Ascending aorta (tissue), 2 donors: ENCODE measurements around the gene VPS26C. TPM values are rescaled to one million over a fixed set of nuclear protein-coding genes. Genes with fewer than 3 reads are reported as not detected.

Source experiments
- DNase-seq, 2 donors: peaks; one replicate each; pipeline ENCODE4 v3.0.0-alpha.2; 2019; ENCODE audit warnings: low spot score in 2 of 2
- H3K27ac ChIP-seq, 2 donors: fragments of 200-600 bp; sonication (generic); one replicate each; pipeline ENCODE4 v1.5.1; 2016 to 2017; ENCODE audit warnings: mild to moderate bottlenecking in 1 of 2
- H3K27me3 ChIP-seq: fragments of 200-600 bp; sonication (generic); one replicate; pipeline ENCODE4 v1.5.1; 2017
- H3K36me3 ChIP-seq, 2 donors: fragments of 200-600 bp; sonication (generic); one replicate each; pipeline ENCODE4 v1.5.1; 2016
- H3K4me1 ChIP-seq, 2 donors: fragments of 200-600 bp; sonication (generic); one replicate each; pipeline ENCODE4 v1.5.1; 2016 to 2017; ENCODE audit warnings: mild to moderate bottlenecking in 1 of 2
- H3K4me3 ChIP-seq, 2 donors: fragments of 200-600 bp; sonication (generic); one replicate each; pipeline ENCODE4 v1.5.1; 2016 to 2017; ENCODE audit warnings: mild to moderate bottlenecking in 1 of 2
- H3K9me3 ChIP-seq, 2 donors: fragments of 200-600 bp; sonication (generic); one replicate each; pipeline ENCODE4 v1.5.1; 2016
- intact Hi-C: fragments of 100-400 bp; cut with DNase I; formaldehyde crosslinking; loops from one replicate; pipeline ENCODE4 v1.15.1; 2023
- total RNA-seq: library from RNA; depleted of rRNA; stranded (reverse); fragments of >200 nt; gene quantifications from one replicate; pipeline ENCODE4 v1.1.0, GENCODE V29; 2016
- TF ChIP-seq, protein P1 (sequence below), 3 experiments: fragments of 200-600 bp in 2 of 3; fragments of 450-650 bp in 1 of 3; sonication (generic) in 2 of 3; IDR thresholded peaks; one replicate each; pipeline ENCODE4 v1.5.1; 2016 to 2019; ENCODE audit warnings: antibody characterized with exemption in 3 of 3, mild to moderate bottlenecking in 1 of 3, moderate library complexity in 1 of 3

Gene VPS26C
- total RNA-seq, 1 donor from 2014 or later = 137 TPM

DNA sequence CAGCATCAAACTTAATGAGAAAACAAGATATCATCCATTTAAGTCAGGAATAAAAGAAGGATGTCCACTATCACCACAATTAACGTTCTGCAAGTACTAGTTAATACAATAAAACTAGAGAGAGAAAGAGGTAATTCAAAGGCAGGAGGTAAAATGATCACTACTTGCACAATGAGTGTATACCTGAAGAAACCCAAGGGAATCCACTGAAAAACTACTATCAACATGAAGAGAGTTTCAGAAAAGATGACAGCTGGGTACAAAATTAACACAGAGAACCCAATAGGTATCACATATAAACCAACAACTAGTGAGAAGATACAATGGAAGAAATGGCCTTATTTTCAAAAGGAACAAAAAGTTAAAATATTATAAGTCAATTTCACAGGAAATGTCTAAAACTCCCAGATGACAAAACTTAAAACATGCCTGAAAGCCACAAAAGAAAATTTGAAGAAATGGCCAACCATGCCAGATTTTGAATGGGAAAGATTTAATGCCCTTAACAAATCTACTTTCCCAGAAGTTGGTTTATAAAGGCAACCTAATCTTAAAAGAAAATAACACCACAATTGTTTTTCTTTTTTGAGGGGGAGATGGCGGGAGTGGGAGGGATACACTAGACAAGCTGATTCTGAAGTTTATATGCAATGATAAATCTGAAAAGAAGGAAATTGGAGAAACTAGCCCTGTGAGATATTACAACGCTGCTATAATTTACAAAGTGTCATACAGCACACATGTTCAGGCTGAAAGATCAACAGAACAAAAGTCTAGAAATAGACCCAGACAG is 17.8 kb downstream of the VPS26C start:
- H3K4me1 ChIP-seq = peaks cover 0 to 10% of the 10 kb centered on the region in 2 donors
- H3K9me3 ChIP-seq = no peaks in the 10 kb centered on the region
- peaks cover 0 to 4% of the 10 kb centered on the region in 2 donors for H3K36me3 ChIP-seq
- TF ChIP-seq, protein P1, sequence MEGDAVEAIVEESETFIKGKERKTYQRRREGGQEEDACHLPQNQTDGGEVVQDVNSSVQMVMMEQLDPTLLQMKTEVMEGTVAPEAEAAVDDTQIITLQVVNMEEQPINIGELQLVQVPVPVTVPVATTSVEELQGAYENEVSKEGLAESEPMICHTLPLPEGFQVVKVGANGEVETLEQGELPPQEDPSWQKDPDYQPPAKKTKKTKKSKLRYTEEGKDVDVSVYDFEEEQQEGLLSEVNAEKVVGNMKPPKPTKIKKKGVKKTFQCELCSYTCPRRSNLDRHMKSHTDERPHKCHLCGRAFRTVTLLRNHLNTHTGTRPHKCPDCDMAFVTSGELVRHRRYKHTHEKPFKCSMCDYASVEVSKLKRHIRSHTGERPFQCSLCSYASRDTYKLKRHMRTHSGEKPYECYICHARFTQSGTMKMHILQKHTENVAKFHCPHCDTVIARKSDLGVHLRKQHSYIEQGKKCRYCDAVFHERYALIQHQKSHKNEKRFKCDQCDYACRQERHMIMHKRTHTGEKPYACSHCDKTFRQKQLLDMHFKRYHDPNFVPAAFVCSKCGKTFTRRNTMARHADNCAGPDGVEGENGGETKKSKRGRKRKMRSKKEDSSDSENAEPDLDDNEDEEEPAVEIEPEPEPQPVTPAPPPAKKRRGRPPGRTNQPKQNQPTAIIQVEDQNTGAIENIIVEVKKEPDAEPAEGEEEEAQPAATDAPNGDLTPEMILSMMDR (IDR thresholded peaks at IDR 0.05) = no peak
- no peak overlapping the region for H3K4me3 ChIP-seq
- no peak for DNase-seq
- intact Hi-C loops = no loop called here
- H3K27me3 ChIP-seq = no peaks in the 10 kb centered on the region
- H3K27ac ChIP-seq = no peak overlapping the region

DNA sequence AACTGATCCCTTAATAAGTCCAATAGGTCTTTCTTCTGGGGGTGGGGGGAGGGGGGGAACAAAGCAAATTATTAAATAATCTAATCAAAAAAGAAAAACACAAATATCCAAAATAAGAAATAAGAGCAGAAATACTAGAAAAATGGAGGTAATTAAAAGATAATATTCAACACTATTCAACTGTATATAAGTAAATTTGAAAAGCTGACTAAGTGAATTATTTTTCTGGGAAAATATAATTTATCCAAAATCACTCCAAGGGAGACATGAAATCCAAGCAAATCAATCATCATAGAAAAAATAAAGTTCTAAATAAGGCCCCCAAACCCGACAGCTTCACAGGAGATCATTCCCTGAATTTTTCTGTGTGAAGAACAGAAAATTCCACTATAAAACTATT is 18.8 kb downstream of the VPS26C start:
- H3K4me3 ChIP-seq = no peak overlapping the region
- no peaks in the 10 kb centered on the region for H3K27me3 ChIP-seq
- H3K36me3 ChIP-seq = peaks cover 0 to 4% of the 10 kb centered on the region in 2 donors
- no peak overlapping the region for H3K27ac ChIP-seq
- H3K4me1 ChIP-seq = peaks cover 0 to 8% of the 10 kb centered on the region in 2 donors
- TF ChIP-seq, protein P1 (IDR thresholded peaks at IDR 0.05) = no peak
- DNase-seq = no peak
- no peaks in the 10 kb centered on the region for H3K9me3 ChIP-seq
- intact Hi-C loops = no loop called here

DNA sequence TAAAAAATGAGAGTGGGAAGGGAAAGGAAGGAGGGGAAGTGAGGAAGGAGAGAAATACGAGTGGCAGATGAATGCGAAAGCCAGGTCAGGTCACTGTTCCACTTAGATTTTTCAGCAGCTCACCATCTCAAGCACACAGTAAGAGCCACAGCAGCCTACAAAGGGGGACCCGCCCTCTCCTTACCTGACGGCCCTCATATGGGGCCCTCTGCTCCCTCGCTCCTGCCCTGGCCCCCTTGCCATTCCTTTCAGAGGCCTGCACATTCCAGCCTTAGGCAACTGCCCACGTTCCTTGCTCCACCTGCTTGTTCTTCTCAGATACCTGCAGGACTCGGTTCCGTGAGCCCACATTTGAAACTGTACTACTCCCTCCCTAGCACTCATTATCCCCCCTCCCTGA is 22.0 kb downstream of the VPS26C start:
- no peaks in the 10 kb centered on the region for H3K9me3 ChIP-seq
- no peak for DNase-seq
- intact Hi-C loops = no loop called here

DNA sequence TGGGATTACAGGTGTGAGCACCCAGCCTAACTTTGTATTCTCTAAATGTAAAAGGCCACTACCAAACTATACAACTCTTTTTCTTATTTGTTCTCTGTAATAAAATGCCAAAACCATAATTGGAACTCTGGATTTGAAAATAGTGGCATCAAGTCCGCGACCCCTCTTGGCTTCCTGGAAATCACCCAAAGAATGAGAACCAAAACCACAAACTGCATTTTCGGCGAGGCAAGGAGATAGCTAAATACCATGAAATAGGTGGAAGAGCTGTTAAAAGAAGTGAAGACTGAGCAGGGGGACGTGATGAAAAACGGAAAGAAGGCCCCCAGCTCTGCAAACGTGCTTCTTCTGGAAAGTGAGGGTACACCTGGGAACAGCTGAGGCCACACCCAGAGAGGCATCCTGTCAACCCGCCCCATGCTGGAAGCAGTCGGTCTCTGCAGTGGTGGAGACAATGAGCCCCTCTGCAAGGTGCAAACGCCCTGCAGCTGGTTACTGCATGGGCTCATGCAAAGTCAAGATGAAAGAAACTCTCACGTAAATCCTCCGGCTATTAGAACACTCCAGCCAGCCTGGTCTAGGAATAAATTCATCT is 22.5 kb downstream of the VPS26C start:
- no peak for DNase-seq

More for the DNA sequence above, 22.0 kb downstream of the VPS26C start:
- H3K4me1 ChIP-seq = peaks cover 0 to 8% of the 10 kb centered on the region in 2 donors
- peaks cover under 1 to 17% of the 10 kb centered on the region in 2 donors for H3K36me3 ChIP-seq
- no peaks in the 10 kb centered on the region for H3K27me3 ChIP-seq
- TF ChIP-seq, protein P1 (IDR thresholded peaks at IDR 0.05) = no peak
- H3K27ac ChIP-seq = no peak overlapping the region
- no peak overlapping the region for H3K4me3 ChIP-seq

DNA sequence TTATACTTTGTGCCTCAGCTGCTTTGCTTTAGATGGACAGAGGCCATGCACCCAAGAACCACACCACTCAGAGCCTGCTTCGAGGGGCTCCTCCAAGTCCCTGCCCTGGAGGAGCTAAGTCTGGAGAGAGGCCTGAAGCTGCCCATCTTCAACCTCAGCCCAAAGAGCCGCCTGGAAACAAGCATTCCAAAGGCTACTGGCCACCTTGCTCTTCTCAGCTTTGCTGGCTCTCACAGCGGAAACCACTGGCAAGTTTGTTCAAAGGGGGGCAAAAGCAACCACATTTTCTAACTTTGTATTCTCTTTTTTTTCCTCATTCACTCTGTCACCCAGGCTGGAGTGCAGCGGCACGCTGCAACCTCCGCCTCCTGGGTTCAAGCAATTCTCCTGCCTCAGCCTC is 23.2 kb downstream of the VPS26C start:
- Histone ChIP-seq H3K36me3 (peaks cover 10 to 21% of the 10 kb centered on the region in 2 donors), H3K9me3 (no peaks in the 10 kb centered on the region), H3K4me1 (peaks cover 0 to 2% of the 10 kb centered on the region in 2 donors), H3K27me3 (no peaks in the 10 kb centered on the region), H3K4me3 (no peak overlapping the region), H3K27ac (no peak overlapping the region)
- DNase-seq = no peak
- intact Hi-C loops = no loop called here
- TF ChIP-seq, protein P1 (IDR thresholded peaks at IDR 0.05) = no peak

More for the DNA sequence above, 22.5 kb downstream of the VPS26C start:
- H3K4me3 ChIP-seq = no peak overlapping the region
- intact Hi-C loops = no loop called here
- no peak overlapping the region for H3K27ac ChIP-seq
- TF ChIP-seq, protein P1 (IDR thresholded peaks at IDR 0.05) = no peak
- H3K4me1 ChIP-seq = peaks cover 0 to 4% of the 10 kb centered on the region in 2 donors
- H3K9me3 ChIP-seq = no peaks in the 10 kb centered on the region
- peaks cover 6 to 21% of the 10 kb centered on the region in 2 donors for H3K36me3 ChIP-seq
- H3K27me3 ChIP-seq = no peaks in the 10 kb centered on the region
